ENCODE data around the gene TUT7. TPM values are rescaled to one million over a fixed set of nuclear protein-coding genes. Genes with fewer than 3 reads are reported as not detected.

TUT7 gene
- total RNA-seq, 1 experiment from 2014 or later = 12.5 TPM

- no peak overlapping the region for H3K4me3 ChIP-seq (ENCODE audit: low read depth in 2 of 2, low read length in 2 of 2)
- intact Hi-C loops (cut with micrococcal nuclease; ENCODE audit: unreplicated experiment) = no loop called here
- in situ Hi-C loops (cut with HindIII; ENCODE audit: low pct_unique_long_range_greater_than_20kb, low sequenced_read_pairs) = no loop called here
- no peak for ATAC-seq
- no peaks in the 10 kb centered on the region for H3K27me3 ChIP-seq (ENCODE audit: control insufficient read depth, insufficient read depth, low read length)
- DNase-seq (ENCODE audit: low read depth, low spot score) = no peak
- no peaks in the 10 kb centered on the region for H3K9me3 ChIP-seq (ENCODE audit: control insufficient read depth, insufficient read depth, low read depth, low read length)
- CTCF ChIA-PET = no interaction called here
- POLR2A ChIA-PET = interaction anchor here (0.6 kb wide), 2 partner anchors 68 to 74 kb away, joined by 3 read pairs; no protein-coding TSS in a partner anchor
- H3K4me1 ChIP-seq (ENCODE audit: control insufficient read depth, insufficient read depth, low read length) = no peaks in the 10 kb centered on the region; the same call in 1 of the 2 replicates
- TF ChIP-seq CTCF (IDR thresholded peaks at IDR 0.05) (no peak), SIN3A (IDR thresholded peaks at IDR 0.05; ENCODE audit: borderline replicate concordance, insufficient read depth, low read depth, low read length) (no peak), REST (IDR thresholded peaks at IDR 0.05; ENCODE audit: insufficient read depth in 1 of 2, low read depth in 2 of 2, low read length in 1 of 2) (no peak), POLR2AphosphoS5 (IDR thresholded peaks at IDR 0.05; ENCODE audit: low read depth, low read length) (no peak), TCF7L2 (IDR thresholded peaks at IDR 0.05; ENCODE audit: low read depth, low read length) (no peak)
- no peak overlapping the region for H3K27ac ChIP-seq (ENCODE audit: low read length)
- BruUV-seq (replicated peaks) = no TSS peak
- peaks cover 9% of the 10 kb centered on the region for H3K36me3 ChIP-seq (ENCODE audit: control insufficient read depth, insufficient read depth, low read length)
Observed at GRCh38 chr9:86274821-86275643, 79.2 kb downstream of the TUT7 start.

- TF ChIP-seq CTCF (IDR thresholded peaks at IDR 0.05) = no peak
- no peak for TF ChIP-seq TCF7L2 (IDR thresholded peaks at IDR 0.05; ENCODE audit: low read depth, low read length)
- TF ChIP-seq SIN3A (IDR thresholded peaks at IDR 0.05; ENCODE audit: borderline replicate concordance, insufficient read depth, low read depth, low read length) = no peak
- no peak for TF ChIP-seq POLR2AphosphoS5 (IDR thresholded peaks at IDR 0.05; ENCODE audit: low read depth, low read length)
- no peak for TF ChIP-seq REST (IDR thresholded peaks at IDR 0.05; ENCODE audit: insufficient read depth in 1 of 2, low read depth in 2 of 2, low read length in 1 of 2)
- Histone ChIP-seq H3K9me3 (ENCODE audit: control insufficient read depth, insufficient read depth, low read depth, low read length) (no peaks in the 10 kb centered on the region), H3K4me3 (ENCODE audit: low read depth in 2 of 2, low read length in 2 of 2) (no peak overlapping the region), H3K27ac (ENCODE audit: low read length) (no peak overlapping the region), H3K36me3 (ENCODE audit: control insufficient read depth, insufficient read depth, low read length) (peaks cover 9% of the 10 kb centered on the region), H3K27me3 (ENCODE audit: control insufficient read depth, insufficient read depth, low read length) (no peaks in the 10 kb centered on the region), H3K4me1 (ENCODE audit: control insufficient read depth, insufficient read depth, low read length) (no peaks in the 10 kb centered on the region)
- DNase-seq (ENCODE audit: low read depth, low spot score) = no peak
- intact Hi-C loops (cut with micrococcal nuclease; ENCODE audit: unreplicated experiment) = no loop called here
- no peak for ATAC-seq
- no TSS peak for BruUV-seq (replicated peaks)
- CTCF ChIA-PET = no interaction called here
- POLR2A ChIA-PET = no interaction called here
- in situ Hi-C loops (cut with HindIII; ENCODE audit: low pct_unique_long_range_greater_than_20kb, low sequenced_read_pairs) = no loop called here
Observed at GRCh38 chr9:86272221-86272620, 82.0 kb downstream of the TUT7 start.
